NCI-H524 (cell line): ENCODE results near the gene SCTR.

Source experiments
- DNase-seq, 2 experiments: peaks; one replicate each; lab custom pipeline; 2025; lab: John Stamatoyannopoulos, UW

The SCTR gene

DNA sequence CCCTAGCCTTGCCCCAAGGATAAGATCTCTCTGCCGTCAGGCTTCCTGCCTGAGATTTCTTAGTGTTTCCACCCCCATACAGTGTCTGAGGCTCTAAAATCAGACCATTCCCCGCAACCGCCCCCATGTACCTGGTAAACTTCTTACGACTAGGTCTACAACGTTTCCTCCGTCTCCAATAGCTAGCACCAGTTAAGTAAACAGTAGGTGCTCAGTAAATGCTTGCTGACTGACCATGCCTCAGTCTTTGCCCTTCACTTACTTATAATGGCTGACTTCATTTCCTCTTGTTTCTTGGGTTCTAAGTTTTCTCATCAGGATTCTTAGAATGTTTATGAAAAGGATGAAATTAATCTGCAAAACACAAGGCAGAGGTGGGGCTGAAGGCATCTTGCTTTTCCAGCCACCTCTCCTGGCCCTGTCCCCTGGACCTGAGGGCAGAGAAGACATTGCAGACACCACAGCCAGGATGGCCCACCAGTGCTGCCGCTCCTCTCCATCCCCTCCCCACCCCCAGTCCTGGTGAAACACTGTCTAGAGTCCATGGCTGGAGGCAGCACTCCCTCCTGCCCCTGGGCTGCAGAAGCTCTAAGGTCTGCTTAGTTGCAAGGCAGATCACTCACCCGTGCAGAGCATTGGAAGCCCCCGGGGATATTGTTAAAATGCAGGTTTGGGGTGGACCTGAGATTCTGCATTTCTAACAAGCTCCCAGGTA is 75.7 kb downstream of the SCTR start:
- DNase-seq: no peak

- DNase-seq: no peak
Measured at GRCh38 chr2:119446037-119446436, 78.2 kb downstream of the SCTR start.

DNA sequence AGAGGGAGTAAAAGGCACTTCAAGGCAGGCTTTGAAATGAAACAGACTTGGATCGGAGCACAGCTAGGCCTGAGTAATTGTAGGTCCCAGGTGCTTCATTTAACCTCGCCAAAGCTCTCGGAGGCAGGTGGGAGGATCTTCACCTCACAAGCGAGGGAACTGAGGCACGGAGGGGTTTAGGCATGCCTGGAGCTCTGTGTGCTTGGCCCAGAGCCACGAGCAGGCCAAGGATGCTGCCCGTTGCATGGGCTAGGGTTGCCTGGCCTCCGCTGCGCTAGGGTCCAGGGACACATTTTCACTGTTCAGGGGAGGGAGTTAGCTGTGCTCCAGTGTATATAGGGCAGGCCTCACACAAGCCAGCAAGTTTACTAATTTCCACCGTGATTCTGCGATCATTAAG is 81.4 kb downstream of the SCTR start:
- no peak for DNase-seq

GRCh38 chr2:119442226-119442619 is 82.1 kb downstream of the SCTR start:
- no peak for DNase-seq

GRCh38 chr2:119441376-119442225 is 82.7 kb downstream of the SCTR start:
- no peak for DNase-seq

DNA sequence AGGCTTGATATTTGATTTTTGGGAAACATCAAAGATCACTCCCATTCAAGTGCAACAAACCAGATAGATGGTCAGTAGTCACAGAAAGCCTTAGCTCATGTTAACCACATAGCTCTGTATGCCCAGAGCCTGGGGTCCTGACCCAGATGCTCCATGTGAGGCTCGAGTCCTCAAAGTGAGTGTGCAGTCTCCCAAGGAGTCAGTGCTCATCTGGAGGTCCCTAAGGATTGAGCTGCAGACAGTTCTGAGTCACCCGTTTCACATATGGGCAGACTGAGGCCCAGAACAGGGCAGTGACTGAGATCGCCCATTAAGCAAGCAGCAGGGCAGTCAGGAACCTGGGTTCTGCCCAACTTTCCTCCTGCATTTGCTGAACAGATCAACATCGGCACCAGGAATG is 83.4 kb downstream of the SCTR start:
- no peak for DNase-seq

DNA sequence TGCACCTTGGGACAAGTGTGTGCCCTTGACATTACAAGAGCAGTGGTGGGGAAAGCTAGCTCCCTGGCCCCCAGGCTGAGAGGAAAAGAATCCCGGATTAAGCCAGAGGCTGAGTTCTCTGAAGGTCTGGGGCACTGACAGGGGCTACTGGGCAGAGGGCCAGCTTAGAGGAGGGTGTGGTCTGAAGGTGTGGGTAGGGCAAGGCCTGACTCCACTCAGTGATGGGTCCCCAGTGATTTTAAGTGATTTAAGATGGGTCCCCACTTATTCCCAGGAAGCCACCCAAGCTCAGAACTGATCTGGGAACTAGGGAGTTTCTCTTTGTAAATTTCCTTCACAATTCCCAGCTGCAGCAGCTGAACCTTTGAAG is 83.8 kb downstream of the SCTR start:
- no peak for DNase-seq

DNA sequence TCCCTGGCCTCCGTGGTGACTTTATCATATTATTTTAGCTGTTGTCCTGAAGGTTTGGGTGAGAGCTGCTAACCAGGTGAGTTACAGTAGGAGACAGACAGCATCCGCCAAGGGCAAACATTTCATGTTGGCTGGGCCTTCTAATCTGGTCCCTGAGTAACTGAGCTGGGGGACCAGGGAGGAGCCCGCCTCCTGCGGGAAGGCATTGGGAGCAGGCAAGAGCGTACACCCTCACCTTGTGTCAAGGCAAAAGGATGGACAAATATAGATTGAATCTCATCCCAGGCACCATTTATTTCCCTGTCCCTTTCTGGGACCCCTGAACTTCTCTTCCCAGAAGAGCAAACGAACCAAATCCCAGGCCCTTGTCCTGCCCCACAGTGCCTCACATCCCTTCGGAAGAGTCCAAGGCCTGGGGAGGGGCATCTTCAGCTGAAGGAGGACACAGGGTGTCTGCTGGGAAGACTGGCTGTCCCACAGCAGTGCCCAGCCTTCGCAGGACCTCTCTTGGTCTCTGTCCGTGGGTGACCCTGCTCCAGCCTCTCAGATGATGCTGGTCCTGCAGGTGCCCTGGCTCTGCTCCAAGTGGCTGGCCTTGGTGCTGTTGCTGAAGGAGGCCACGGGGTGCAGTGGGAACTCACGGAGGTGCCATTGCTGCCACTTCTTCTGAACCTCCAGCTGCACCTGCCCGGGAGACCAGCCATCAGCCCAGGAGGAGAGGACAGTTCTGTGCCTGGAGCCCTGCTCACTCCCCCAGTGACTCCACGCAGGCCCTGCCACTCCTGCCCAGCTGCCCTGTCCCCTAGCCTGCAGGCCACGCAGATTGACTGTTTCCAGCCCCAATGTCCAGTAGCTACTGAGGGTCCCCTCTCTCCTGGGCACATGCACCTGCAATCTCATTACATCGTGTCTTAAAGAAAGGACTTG is 84.4 kb downstream of the SCTR start:
- no peak for DNase-seq

- no peak for DNase-seq
Measured at GRCh38 chr2:119438726-119439284, 85.5 kb downstream of the SCTR start.

DNA sequence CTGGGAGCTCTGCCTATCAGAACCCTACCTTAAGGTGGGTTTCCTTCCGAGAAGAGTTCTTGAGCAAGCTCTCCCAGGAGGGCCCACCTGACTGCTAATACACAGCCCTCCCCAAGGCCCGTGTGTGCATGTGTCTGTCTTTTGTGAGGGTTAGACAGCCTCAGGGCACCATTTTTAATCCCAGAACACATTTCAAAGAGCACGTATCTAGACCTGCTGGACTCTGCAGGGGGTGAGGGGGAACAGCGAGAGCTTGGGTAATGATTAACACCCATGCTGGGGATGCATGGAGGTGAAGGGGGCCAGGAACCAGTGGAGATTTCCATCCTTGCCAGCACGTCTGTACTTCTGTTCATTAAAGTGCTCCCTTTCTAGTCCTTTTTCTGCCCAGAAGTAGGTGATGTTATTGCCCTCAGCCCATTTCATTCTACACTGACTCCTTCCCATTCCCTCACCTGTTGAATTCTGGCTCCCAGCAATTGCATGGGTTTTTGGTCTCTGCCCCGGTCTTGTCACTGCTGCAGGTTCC is 86.1 kb downstream of the SCTR start:
- no peak for DNase-seq

DNA sequence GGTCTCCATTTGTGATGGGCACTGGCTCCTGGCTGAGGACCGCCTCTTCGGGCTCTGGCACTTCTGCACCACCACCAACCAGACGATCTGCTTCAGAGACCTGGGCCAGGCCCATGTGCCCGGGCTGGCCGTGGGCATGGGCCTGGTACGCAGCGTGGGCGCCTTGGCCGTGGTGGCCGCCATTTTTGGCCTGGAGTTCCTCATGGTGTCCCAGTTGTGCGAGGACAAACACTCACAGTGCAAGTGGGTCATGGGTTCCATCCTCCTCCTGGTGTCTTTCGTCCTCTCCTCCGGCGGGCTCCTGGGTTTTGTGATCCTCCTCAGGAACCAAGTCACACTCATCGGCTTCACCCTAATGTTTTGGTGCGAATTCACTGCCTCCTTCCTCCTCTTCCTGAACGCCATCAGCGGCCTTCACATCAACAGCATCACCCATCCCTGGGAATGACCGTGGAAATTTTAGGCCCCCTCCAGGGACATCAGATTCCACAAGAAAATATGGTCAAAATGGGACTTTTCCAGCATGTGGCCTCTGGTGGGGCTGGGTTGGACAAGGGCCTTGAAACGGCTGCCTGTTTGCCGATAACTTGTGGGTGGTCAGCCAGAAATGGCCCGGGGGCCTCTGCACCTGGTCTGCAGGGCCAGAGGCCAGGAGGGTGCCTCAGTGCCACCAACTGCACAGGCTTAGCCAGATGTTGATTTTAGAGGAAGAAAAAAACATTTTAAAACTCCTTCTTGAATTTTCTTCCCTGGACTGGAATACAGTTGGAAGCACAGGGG is 87.1 kb downstream of the SCTR start:
- no peak for DNase-seq

- no peak for DNase-seq
Measured at GRCh38 chr2:119435953-119436297, 88.4 kb downstream of the SCTR start.

- no peak for DNase-seq
Measured at GRCh38 chr2:119435081-119435952, 89.0 kb downstream of the SCTR start.

DNA sequence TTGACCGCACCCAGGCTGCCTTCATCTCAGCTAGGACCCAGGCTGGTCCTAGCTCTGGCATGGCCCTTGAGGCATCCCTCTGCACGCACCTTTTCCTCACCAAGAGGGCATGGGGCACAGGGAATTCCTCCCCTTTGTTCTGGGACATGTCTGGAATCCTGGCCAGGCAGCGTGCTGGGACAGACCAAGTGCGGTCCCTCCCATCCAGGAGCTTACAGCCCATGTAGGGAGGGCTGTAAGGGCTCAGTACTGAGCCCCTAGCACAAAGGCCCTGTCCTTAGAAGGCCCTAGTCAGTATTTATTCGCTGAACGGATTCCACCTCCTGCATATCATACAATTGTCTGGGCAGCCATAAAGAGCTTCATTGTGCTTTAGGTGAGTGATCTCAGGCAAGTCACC is 89.6 kb downstream of the SCTR start:
- no peak for DNase-seq

- no peak for DNase-seq
Measured at GRCh38 chr2:119433636-119434327, 90.5 kb downstream of the SCTR start.

- DNase-seq: no peak
Measured at GRCh38 chr2:119432851-119433522, 91.3 kb downstream of the SCTR start.

DNA sequence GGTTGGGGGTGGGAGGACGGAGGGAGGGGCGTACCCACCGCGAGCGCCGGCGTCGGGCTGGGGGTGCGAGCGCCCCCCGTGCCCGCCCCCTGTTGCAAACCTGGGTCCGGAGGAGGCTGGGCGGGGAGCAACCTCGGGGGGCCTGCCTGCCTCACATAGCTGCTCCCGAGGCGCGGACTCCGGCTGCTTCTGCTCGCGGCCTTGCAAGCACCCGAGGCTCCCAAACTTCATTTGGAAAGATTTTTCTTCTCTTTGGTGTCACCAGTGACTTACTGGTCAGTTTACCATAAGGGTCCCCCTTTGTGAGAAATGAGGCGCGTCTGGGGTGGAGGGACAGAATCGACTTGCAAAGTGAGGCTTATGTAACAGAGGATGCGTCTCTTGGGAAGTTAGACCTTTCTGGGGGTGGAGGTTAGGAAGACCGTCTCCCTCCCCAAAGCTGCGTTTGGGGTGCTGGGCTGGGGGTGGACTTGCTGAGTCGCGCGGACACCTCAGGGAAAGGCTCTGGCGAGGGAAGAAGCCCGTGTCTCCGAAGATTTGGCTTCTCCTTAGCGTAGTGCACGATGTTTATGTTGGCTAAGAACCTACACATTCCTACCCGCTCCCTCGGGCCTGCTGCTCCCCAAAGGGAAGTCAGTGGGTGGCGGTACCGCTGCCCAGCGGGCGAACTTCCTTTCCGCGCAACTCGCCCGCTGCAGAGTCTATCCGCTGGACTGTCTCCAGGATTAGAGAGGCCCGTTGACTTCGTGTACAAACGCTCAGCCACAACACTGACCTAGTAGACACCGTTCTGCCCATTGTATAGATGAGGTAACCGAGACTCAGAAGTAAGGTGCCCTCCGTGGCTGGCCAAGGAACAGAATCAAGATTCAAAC is 92.1 kb downstream of the SCTR start:
- DNase-seq: no peak
